ENCODE measurements around the gene STX16.

STX16 gene

DNA sequence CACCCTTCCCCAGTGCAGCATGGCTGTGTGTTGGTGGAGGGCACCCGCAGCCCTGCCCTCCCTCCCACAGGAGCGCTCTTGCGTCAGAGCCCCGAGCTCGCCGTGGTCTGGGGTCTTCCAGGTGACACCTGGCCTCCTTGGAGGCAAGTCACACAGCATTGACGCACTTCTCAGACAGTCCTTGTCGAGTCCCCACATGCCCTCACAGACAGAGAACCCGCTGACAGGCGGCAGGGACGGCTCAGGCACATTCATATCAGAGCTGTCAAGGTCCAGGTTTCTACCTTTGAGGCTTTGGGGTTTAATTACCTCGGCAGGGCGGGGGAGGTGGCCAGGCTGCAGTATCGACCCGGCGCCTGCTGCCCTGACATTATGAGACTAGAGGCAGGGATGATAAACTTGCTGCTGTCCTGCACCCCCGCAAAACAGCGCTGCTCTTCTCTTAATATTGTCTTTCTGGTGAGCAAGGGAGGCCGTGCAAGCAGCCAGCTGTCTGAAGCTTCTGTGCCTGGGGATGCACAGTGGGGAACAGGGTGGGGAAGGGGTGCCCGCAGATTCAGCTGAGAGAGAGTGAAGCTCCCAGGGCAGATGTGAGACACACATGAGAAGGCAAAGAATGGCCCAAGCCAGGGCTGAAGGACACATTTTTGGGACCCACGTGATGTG, 46.3 kb downstream of the STX16 start:
- DNase-seq (ENCODE audit: low spot score) = no peak

- DNase-seq (ENCODE audit: low spot score) = no peak
Observed at GRCh38 chr20:58697867-58698703, 47.0 kb downstream of the STX16 start.

DNA sequence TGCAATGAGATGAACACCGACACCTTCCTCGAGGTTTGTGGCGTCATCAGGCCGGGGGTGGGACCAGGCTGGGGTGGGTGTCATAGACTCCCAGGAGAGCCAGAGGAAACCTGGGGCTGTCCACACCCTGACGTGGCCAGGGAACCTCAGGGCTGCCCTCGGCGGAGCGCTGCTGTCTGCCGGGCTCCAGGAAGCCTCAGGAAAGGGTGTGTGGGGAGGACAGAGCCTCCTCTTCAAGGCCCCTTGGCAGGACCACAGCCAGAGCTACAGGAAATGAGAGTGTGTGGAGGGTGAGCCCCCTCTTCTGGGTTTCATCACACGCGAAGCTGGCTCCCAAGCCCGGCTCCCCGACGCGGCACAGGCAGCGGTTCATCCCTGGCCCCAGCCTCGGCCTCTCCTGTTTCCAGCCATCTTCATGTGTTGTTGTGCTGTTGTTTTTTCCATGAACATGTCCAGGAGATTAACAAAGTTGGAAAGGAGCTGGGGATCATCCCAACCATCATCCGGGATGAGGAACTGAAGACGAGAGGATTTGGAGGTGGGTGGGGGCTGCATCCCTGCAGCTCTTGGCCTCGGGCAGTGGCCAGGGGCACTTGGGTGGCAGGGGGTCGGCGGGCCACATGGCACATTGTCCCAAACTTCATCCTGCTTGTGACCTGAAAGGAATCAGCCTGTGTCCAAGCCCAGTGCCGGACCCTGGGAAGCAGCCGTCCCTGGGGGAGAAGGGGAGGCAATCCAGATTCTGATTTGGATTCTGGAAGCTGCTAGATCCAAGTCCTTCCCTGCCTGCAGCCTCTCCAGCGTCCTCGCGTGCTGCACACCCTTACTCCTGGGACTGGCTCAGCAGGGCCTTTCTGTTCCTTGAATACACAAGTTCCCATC, 47.9 kb downstream of the STX16 start:
- DNase-seq (ENCODE audit: low spot score) = no peak

GRCh38 chr20:58699623-58700107, 48.6 kb downstream of the STX16 start:
- DNase-seq (ENCODE audit: low spot score) = no peak

DNA sequence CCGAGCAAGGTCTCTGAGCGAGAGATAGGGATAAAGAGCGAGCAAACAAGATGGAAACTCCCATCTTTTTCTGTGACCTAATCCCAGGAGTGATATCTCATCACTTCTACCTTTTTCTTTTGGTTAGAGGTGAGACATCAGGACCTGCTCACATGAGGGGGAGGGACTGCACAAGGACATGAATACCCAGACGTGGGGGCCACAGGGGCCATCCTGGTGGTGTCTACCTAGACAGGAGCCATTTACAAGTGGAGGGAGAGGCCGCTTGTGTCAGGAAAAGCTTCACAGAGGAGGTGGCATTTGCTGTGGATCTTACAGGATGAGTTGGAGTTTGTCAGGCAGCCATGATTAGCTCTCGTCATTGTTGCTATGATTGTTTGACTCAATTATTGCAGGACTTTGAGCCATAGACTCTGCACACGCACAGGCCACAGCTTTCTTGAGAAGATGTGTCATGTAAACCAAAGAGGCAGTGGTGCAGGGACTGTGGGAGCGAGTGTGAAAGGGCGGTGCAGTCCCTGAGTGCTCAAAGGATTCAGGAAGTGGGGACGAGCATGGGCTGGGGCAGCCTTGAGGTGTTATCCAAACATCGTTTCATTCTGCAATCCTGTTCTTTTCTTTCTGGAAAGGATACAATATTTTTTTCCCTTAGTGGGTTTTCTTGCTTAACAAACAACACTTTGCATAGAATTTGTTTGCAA, 49.2 kb downstream of the STX16 start:
- DNase-seq (ENCODE audit: low spot score) = no peak

GRCh38 chr20:58700823-58701222, 49.7 kb downstream of the STX16 start:
- no peak for DNase-seq (ENCODE audit: low spot score)

- no peak for DNase-seq (ENCODE audit: low spot score)
Observed at GRCh38 chr20:58701431-58702160, 50.5 kb downstream of the STX16 start.

DNA sequence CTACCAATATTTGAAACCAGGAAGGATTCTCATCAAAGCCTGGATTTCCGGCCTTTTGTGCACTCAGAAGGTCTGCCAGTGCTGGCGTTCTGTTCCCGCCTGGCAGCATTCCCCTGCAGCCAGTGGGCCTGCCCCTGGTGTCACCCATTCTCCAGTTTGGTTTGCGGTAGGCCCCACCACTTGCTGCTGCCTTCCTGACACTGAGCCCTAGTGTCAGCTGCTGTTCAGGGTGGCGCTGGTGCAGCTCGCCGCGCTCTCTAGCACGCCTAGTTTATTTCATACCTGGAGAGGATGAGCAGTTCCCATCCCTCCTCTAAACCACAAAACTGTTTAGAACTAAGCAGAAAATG, 51.1 kb downstream of the STX16 start:
- no peak for DNase-seq (ENCODE audit: low spot score)

GRCh38 chr20:58702859-58703648, 52.0 kb downstream of the STX16 start:
- DNase-seq (ENCODE audit: low spot score) = no peak

- DNase-seq (ENCODE audit: low spot score) = no peak
Observed at GRCh38 chr20:58703765-58704371, 52.8 kb downstream of the STX16 start.

- no peak for DNase-seq (ENCODE audit: low spot score)
Observed at GRCh38 chr20:58705208-58705926, 54.3 kb downstream of the STX16 start.

DNA sequence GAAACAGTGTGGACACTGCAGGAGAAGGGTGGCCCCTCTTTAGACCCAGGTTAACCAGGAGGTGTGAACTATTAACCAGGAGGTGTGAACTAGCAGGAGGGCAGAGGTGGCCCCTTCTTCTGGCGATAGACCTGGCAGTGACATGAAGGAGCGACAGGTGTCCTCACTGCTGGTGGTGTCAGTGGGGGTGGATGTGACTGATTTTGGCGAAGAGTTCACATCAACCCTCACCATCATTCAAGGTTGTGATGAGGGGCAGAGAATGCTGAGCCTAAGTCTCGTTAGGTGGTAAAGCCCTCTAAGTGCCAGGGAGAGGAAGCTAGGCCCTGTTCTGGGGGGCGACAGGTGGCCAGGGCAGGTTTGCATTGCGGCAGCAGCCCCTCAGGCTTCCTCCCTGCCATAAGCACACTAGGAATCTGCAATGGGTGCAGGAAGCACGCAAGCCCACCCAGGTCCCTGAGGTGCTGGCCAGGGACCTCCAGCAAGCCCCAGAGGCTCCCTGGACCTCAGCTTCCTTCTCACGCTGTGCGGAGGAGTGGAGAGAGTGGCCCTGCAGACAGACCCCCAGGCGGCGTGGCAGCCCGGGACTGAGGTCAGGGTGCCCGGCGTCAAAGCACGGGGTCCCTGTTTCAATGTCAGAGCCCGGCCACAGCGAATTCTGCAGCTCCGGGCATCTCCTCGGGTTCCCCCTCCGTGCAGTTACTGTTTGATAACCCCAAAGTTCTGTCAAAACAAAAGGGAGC, 55.2 kb downstream of the STX16 start:
- no peak for DNase-seq (ENCODE audit: low spot score)

- no peak for DNase-seq (ENCODE audit: low spot score)
Observed at GRCh38 chr20:58706975-58707681, 56.0 kb downstream of the STX16 start.

- DNase-seq (ENCODE audit: low spot score) = no peak
Observed at GRCh38 chr20:58707770-58708169, 56.7 kb downstream of the STX16 start.

GRCh38 chr20:58708246-58708931, 57.3 kb downstream of the STX16 start:
- DNase-seq (ENCODE audit: low spot score) = no peak

DNA sequence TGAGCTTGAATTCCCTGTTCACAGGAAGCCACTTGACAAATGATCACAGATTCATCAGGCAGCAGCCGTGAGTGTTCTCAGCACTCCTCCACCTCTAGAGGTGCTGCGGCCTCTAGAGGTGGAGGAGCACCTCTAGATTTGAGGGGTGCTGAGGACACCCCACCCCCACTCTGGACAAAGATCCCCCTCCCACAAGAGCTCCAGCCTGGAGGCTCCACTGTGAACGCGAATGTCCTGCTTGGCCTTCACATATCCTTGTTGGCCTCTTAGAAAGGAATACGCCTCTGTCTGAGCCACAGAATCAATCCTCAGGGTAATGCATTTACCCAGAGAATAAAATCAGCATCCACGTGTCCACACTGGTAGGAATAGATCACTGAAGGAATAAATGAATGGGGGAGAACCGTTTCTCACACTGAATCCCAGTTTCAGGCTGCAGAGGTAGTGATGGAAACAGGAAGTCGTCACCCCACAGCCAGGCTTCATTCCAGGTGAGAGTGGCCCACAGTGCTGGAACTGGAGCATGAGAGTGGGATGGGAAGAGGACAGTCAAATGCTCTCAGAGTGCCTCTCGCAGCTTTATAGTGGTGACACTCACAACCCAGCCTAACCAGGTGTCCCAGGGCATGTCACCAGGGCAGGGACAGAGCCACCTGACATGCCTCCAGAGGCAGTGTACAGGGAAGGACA, 58.1 kb downstream of the STX16 start:
- no peak for DNase-seq (ENCODE audit: low spot score)

DNA sequence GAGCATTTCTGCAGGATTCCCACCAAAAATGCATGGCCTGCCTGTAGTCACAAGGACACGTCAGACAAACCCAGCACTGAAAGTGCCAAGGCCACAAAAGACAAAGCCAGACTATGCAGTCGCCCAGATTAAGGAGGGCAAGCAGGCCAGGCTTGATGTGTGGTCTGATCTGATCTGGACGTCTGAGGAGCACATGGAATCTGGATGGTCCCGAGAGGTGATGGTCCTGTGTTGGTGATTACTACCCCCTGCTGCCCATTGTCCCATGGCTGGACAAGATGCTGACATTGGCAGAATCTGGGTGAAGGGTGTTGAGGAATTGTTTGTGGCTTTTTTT, 58.6 kb downstream of the STX16 start:
- no peak for DNase-seq (ENCODE audit: low spot score)

Measured in CD4-positive, alpha-beta T cell treated with Interleukin-15 for 4 hours (primary cell).